Parathyroid adenoma (tissue), 2 donors: Measurements from ENCODE around the gene POLE.
"Not testable (repeated sequence)": the region's sequence is repeated elsewhere in the genome, so short reads cannot be mapped to it uniquely, and the experiment has no call there.

Experiments used
- H2AFZ ChIP-seq: fragments of 300-600 bp; sonication (generic); one replicate; pipeline ENCODE4 v1.7.0; 2017; ENCODE audit warnings: antibody characterized with exemption, mild to moderate bottlenecking
- H3K27ac ChIP-seq: fragments of 300-600 bp; sonication (generic); one replicate; pipeline ENCODE4 v1.7.0; 2017
- H3K27me3 ChIP-seq: fragments of 300-600 bp; sonication (generic); one replicate; pipeline ENCODE4 v1.7.0; 2017; ENCODE audit warnings: low read length; ENCODE audit not compliant: control insufficient read depth, insufficient read depth
- H3K36me3 ChIP-seq: fragments of 300-600 bp; sonication (generic); one replicate; pipeline ENCODE4 v1.7.0; 2017; ENCODE audit warnings: low read length; ENCODE audit not compliant: control insufficient read depth, insufficient read depth
- H3K4me1 ChIP-seq: fragments of 300-600 bp; sonication (generic); one replicate; pipeline ENCODE4 v1.7.0; 2017; ENCODE audit warnings: control low read depth
- H3K4me2 ChIP-seq: fragments of 300-600 bp; sonication (generic); one replicate; pipeline ENCODE4 v1.7.0; 2017; ENCODE audit warnings: low read length
- H3K4me3 ChIP-seq: fragments of 300-600 bp; sonication (generic); one replicate; pipeline ENCODE4 v1.7.0; 2017; ENCODE audit warnings: low read depth, low read length
- H3K79me2 ChIP-seq: fragments of 300-600 bp; sonication (generic); one replicate; pipeline ENCODE4 v1.7.0; 2017; ENCODE audit warnings: control low read depth
- H3K9ac ChIP-seq: fragments of 300-600 bp; sonication (generic); one replicate; pipeline ENCODE4 v1.7.0; 2017; ENCODE audit warnings: mild to moderate bottlenecking
- H3K9me3 ChIP-seq: fragments of 300-600 bp; sonication (generic); one replicate; pipeline ENCODE4 v1.7.0; 2017; ENCODE audit warnings: low read length; ENCODE audit not compliant: control insufficient read depth
- CTCF ChIP-seq: fragments of 300-600 bp; sonication (generic); IDR thresholded peaks from one replicate; pipeline ENCODE4 v1.7.0; 2017; ENCODE audit warnings: antibody characterized with exemption, mild to moderate bottlenecking
- donor health status: primary hyperparathyroidism.

The POLE gene

GRCh38 chr12:132702640-132703039 is 15.5 kb upstream of the POLE start:
- no peak overlapping the region for H3K9ac ChIP-seq
- H3K36me3 ChIP-seq: no peaks in the 10 kb centered on the region
- H3K4me2 ChIP-seq: no peak overlapping the region

DNA sequence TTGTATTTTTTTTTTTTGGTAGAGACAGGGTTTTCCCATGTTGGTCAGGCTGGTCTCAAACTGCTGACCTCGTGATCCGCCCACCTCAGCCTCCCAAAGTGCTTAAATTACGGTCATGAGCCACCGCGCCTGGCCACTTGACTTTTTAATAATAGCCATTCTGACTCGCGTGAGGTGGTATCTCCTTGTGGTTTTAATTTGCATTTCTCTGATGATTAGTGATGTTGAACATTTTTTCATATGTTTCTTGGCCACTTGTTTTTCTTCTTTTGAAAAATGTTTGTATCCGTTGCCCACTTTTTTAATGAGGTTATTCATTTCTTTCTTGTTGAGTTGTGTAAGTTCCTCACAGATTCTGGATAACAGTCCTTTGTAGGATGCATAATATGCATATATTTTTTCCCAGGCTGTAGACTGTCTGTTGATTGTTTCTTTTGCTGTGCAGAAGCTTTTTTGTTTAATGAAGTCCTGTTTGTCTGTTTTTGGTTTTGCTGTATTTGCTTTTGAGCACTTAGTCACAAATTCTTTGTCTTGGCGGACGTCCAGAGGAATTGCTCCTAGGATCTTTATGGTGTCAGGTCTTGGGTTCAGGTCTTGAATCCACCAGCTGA is 13.2 kb upstream of the POLE start:
- Histone ChIP-seq H3K27ac (no peak overlapping the region), H3K9me3 (no peaks in the 10 kb centered on the region), H3K36me3 (no peaks in the 10 kb centered on the region)

More at GRCh38 chr12:132702640-132703039, 15.5 kb upstream of the POLE start:
- Histone ChIP-seq H3K27me3 (no peaks in the 10 kb centered on the region), H3K9me3 (no peaks in the 10 kb centered on the region), H2AFZ (no peak overlapping the region), H3K27ac (no peak overlapping the region), H3K79me2 (no peaks in the 10 kb centered on the region), H3K4me3 (no peak overlapping the region), H3K4me1 (no peaks in the 10 kb centered on the region)
- no peak for TF ChIP-seq CTCF

GRCh38 chr12:132698341-132698740 is 11.2 kb upstream of the POLE start:
- no peak overlapping the region for H3K4me3 ChIP-seq
- no peak overlapping the region for H2AFZ ChIP-seq
- no peaks in the 10 kb centered on the region for H3K79me2 ChIP-seq
- H3K9me3 ChIP-seq: no peaks in the 10 kb centered on the region
- no peak overlapping the region for H3K27ac ChIP-seq
- H3K4me2 ChIP-seq: no peak overlapping the region
- no peak overlapping the region for H3K9ac ChIP-seq
- no peak for TF ChIP-seq CTCF
- no peaks in the 10 kb centered on the region for H3K36me3 ChIP-seq
- H3K4me1 ChIP-seq: no peaks in the 10 kb centered on the region
- H3K27me3 ChIP-seq: no peaks in the 10 kb centered on the region

More for the DNA sequence above, 13.2 kb upstream of the POLE start:
- H3K27me3 ChIP-seq: no peaks in the 10 kb centered on the region
- H2AFZ ChIP-seq: no peak overlapping the region
- H3K79me2 ChIP-seq: no peaks in the 10 kb centered on the region
- H3K4me1 ChIP-seq: no peaks in the 10 kb centered on the region
- no peak overlapping the region for H3K9ac ChIP-seq
- H3K4me2 ChIP-seq: no peak overlapping the region
- no peak for TF ChIP-seq CTCF
- no peak overlapping the region for H3K4me3 ChIP-seq

DNA sequence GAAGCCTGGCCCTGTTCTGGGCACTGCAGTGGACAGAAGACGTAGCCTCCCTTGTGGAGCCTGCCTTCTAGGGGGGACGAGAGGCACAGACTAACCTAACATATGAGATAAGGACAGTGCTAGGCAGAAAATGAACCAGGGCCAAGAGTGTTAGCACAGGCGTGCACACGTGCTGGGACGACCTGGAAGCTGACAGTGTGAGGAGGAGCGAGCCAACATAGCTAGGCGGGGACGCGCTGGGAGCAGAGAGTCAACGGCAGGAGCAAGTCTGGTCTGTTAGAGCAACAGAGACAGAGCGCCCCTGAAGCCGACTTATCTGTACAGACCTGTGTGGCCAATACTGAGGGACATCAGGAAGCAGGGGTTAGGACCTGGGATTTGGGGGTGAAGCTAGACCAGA is 8.3 kb upstream of the POLE start:
- Histone ChIP-seq H3K4me2 (no peak overlapping the region), H3K27me3 (no peaks in the 10 kb centered on the region), H3K4me1 (no peaks in the 10 kb centered on the region), H3K79me2 (no peaks in the 10 kb centered on the region), H3K9me3 (no peaks in the 10 kb centered on the region), H3K27ac (no peak overlapping the region), H2AFZ (no peak overlapping the region), H3K36me3 (no peaks in the 10 kb centered on the region), H3K9ac (no peak overlapping the region), H3K4me3 (no peak overlapping the region)
- TF ChIP-seq CTCF: no peak

DNA sequence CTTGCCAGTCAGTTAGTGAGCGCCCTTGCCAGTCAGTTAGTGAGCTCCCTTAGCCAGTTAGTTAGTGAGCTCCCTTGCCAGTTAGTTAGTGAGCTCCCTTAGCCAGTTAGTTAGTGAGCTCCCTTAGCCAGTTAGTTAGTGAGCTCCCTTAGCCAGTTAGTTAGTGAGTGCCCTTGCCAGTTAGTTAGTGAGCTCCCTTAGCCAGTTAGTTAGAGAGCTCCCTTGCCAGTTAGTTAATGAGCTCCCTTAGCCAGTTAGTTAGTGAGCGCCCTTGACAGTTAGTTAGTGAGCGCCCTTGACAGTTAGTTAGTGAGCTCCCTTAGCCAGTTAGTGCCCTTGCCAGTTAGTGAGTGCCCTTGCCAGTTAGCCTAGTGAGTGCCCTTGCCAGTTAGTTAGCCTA is 7.7 kb upstream of the POLE start:
- H3K9me3 ChIP-seq, H3K4me3 ChIP-seq: not testable (repeated sequence)

DNA sequence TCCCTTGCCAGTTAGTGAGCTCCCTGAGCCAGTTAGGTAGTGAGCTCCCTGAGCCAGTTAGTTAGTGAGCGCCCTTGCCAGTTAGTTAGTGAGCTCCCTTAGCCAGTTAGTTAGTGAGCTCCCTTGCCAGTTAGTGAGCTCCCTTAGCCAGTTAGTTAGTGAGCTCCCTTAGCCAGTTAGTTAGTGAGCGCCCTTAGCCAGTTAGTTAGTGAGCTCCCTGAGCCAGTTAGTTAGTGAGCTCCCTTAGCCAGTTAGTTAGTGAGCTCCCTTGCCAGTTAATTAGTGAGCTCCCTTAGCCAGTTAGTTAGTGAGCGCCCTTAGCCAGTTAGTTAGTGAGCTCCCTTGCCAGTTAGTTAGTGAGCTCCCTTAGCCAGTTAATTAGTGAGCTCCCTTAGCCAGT is 4.9 kb upstream of the POLE start:
- H3K9me3 ChIP-seq, H3K27ac ChIP-seq, H3K4me3 ChIP-seq, H2AFZ ChIP-seq, H3K4me1 ChIP-seq, H3K79me2 ChIP-seq, H3K27me3 ChIP-seq, H3K9ac ChIP-seq, H3K36me3 ChIP-seq, H3K4me2 ChIP-seq: not testable (repeated sequence)

More for the DNA sequence above, 7.7 kb upstream of the POLE start:
- H3K4me2 ChIP-seq, H3K27ac ChIP-seq, H3K9ac ChIP-seq, H3K79me2 ChIP-seq, H3K4me1 ChIP-seq, H3K36me3 ChIP-seq, H2AFZ ChIP-seq, H3K27me3 ChIP-seq: not testable (repeated sequence)
